LNCAP (cell line): Measurements from ENCODE around the gene ITPRIP.

Experiments
- TF ChIP-seq, protein P1 (sequence below): fragments of 450-650 bp; IDR thresholded peaks from 2 replicates; pipeline ENCODE4 v1.5.1; 2017; ENCODE audit warnings: mild to moderate bottlenecking

Gene ITPRIP

DNA sequence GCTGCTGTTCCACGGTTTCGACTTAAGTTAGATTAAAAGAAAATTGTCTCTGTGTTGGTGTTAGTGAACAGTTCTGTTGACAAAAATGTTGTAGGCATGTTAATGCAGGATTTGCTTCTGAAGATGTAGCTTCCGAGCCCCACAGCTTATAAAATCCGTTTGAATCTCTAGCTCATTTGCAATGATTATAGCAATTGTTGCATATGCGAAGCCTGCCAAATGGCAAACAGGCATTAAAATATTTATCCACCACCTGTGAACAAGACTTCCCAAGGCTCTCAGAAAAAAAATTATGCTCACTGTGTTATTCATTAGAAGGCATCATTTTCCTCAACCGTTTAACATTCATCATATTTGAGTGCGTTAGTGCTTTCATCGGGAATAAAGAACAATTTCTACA lies 29.6 kb upstream of the ITPRIP start:
- TF ChIP-seq, protein P1, sequence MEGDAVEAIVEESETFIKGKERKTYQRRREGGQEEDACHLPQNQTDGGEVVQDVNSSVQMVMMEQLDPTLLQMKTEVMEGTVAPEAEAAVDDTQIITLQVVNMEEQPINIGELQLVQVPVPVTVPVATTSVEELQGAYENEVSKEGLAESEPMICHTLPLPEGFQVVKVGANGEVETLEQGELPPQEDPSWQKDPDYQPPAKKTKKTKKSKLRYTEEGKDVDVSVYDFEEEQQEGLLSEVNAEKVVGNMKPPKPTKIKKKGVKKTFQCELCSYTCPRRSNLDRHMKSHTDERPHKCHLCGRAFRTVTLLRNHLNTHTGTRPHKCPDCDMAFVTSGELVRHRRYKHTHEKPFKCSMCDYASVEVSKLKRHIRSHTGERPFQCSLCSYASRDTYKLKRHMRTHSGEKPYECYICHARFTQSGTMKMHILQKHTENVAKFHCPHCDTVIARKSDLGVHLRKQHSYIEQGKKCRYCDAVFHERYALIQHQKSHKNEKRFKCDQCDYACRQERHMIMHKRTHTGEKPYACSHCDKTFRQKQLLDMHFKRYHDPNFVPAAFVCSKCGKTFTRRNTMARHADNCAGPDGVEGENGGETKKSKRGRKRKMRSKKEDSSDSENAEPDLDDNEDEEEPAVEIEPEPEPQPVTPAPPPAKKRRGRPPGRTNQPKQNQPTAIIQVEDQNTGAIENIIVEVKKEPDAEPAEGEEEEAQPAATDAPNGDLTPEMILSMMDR, result no peak

DNA sequence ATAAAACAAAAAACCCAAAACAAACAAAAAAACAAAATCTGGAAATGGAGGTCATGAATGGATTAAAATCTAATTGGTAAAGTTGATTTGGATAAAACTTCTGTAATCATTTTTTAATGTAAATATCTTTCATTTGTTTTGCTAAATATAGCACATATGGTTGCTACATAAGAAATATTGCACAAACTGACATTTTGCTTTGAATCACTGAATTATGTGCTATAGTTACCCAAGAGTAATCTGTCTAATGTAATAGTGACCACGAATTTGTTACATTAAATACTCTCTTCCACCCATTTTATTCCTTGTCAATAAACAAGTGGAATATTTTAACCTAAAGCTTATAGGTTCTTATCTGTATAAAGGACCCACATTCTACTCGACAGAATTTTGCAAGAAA lies 21.5 kb upstream of the ITPRIP start:
- TF ChIP-seq, protein P1, result no peak

DNA sequence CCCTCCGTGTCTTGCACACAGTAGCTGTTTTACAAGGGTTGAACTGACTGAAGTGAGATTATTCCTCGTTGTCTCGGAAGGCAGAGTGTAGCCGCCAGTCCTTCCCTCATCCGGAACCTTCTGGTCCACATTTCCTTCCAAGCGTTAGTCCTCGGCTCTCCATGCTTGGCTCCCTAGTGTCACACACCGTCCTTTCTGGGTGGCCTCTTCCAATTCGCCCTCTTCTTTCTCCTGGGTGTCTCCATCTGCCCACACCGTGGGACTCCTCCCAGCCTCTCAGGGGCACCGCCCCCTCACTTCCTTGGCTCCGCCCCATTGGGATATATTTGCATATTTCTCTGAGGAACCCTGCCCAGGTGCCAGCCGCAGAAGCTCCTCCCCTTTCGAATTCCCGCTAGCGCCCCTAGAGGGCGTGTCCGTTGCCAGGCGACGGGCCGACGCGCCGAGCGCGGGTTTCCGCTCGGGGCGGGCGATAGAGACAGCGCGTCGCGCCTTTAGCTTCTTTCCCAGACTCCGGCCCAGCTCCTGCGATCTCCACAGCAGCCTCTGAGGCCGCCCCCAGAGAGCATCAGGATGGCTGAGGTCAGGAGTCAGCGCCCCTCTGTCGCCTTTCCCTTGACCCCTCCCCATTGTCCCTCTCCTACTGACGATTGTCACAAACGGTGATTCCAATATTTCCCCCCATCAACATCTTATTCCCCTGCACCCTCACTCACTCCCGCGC lies 15.2 kb upstream of the ITPRIP start, which contains the start of gene CFAP58:
Gene CFAP58, plus strand, starts transcription at position 509 of the 724 bp plus-strand sequence. Its CDS starts 65 bp downstream, at position 574.
- TF ChIP-seq, protein P1, result peak; percentile 75

DNA sequence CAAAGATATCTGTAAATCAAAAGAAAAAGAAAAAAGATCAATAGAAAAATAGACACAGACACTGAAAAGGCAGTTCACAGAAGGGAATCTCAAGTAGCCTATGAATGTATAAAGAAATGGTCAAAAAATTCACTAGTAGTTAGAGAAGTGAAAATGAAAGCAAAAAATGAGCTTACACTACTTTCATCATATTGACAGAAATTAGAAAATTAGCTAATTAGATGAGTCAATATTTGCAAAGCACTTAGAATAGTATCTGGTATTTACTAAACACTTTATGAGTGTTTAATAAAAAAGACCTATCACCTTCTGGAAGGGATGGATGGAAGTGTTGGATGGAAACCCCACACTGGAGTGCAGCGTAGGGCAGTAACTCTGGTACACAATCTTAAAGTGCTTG lies 13.7 kb upstream of the ITPRIP start:
- TF ChIP-seq, protein P1, result no peak

DNA sequence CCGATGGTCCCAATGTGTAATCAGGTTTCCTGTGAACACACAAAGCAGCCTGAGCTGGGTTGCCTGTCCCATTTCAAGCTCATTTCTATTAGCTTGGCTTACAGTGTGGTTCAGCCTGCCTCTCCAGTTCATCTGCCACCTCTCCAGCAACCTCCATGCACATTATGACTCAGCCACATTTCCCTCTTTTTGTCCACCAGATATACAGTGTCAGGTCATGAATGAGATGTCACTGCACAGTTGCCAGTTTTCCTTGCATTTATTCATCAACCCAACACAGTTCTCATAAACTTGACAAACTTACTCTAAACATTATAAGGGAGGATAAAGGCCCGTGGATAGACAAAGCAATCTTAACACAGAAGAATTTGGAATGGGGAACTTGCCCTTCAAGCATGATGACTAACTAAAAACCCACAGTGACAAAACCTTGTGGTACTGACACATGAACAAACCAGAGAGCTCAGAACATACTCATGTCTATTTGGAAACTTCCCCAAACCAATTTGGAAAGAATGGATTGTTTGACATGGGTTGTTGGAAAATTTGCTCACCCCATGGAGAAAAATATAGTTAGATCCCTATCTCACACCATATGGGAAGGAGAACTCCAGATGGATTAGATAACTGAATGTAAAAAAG lies 12.9 kb upstream of the ITPRIP start:
- TF ChIP-seq, protein P1, result no peak

DNA sequence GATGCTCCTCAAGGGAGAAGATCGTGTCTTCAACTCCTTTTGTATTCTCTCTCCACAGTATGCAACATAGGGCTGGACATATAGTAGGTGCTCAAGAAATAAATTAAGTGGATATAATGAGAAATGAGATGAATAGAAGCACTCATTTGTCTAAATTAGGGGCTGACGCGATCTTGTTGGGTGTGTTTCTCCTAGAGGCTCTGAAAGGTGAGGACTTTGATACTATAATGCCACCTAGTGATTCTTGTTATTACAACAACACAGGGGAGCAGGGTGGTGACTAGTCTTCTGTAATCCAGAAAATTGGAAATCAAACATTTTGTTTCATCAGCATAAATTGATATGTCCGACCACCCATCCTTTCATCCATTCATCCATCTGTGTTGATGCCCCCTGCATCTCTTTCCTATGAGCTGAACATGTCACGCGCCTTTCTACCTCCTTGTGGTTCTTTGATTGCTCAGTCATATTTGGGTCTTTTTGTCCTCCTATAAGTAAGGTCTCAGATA lies 11.9 kb upstream of the ITPRIP start:
- TF ChIP-seq, protein P1, result peak; percentile 73

DNA sequence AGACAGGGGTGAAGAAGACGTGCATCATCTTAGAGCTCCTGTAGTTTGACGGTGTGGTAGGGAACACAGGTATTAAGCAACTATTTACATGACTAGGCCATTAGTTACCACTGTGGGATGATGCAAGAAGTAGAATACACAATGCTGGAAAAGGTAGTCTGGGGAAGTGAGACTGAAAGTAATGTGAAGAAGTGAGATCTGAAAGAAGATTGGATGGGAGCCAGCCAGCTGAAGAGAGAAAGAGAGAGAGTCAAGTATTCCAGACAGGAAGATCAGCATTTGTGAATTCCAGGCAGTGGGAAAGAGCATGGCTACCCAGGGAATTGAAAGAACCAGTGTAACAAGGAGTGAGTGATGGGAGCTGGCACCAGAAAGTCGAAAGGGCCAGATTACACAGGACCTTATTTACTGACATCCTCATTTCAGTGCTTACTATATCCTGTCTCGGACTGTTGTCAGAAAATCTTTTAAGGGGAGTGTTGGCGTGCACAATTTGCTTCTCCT lies 11.4 kb upstream of the ITPRIP start:
- TF ChIP-seq, protein P1, result no peak
